LoVo (cell line): ENCODE measurements around the gene TMEM163.
"Not testable (repeated sequence)": the region's sequence is repeated elsewhere in the genome, so short reads cannot be mapped to it uniquely, and the experiment has no call there.

ENCODE experiments used
- DNase-seq: peaks from one replicate; pipeline ENCODE4 v3.0.0-alpha.2; 2016; ENCODE audit warnings: low spot score

Gene TMEM163

GRCh38 chr2:134619250-134619649 is 99.5 kb downstream of the TMEM163 start:
- no peak for DNase-seq

DNA sequence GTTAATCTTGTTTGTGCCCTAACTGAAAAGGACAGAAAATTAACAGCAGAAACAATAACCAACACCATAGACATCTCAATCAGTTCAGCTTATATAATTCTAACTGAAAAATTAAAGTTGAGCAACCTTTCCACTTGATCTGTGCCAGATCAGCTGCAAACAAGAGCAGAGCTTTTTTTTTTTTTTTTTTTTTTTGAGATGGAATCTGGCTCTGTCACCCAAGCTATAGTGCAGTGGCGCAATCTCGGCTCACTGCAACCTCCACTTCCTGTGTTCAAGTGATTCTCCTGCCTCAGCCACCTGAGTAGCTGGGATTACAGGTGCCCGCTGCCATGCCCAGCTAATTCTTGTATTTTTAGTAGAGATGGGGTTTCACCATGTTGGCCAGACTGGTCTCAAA is 103.3 kb downstream of the TMEM163 start:
- not testable (repeated sequence) for DNase-seq

- DNase-seq, result no peak
Measured at GRCh38 chr2:134611316-134611715, 107.5 kb downstream of the TMEM163 start.

DNA sequence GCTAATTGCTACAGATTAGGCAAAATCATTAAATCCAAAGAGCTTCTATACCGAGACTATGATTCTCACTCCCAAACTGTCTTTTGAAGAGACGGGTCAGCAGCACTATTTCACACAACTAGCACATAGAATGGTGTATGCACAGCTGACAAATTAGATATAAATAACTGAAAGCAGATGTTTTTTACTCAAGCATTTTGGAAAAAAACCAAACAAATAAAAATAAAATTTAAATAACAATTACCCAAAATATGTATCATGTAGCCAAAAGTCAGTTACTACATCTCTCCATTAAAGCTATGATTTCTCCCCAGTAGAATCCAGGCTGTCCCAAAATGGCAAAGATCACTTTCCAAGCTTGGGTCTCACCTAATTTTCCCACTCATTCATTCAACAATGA is 107.9 kb downstream of the TMEM163 start:
- no peak for DNase-seq

- no peak for DNase-seq
Measured at GRCh38 chr2:134609924-134610513, 108.8 kb downstream of the TMEM163 start.

- no peak for DNase-seq
Measured at GRCh38 chr2:134603966-134604365, 114.8 kb downstream of the TMEM163 start.

DNA sequence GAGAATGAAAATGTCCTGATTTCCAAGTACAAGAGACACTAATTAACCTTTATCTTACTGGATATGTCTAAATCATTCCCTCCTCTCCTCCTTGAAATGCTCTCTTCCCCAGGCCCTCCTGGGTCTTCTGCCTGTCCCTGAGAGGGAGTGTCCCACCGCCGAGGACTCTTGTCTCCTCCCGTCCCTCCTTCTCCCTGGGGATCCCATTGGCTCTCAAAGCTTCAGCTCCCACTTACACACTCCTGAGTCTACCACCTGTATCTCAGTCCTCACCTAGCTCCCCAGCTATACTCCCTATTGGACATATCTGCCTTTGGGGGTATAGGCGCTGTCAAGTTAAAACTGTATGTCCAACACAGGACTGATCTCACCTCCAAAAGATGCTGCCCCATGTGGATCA is 116.1 kb downstream of the TMEM163 start:
- no peak for DNase-seq

DNA sequence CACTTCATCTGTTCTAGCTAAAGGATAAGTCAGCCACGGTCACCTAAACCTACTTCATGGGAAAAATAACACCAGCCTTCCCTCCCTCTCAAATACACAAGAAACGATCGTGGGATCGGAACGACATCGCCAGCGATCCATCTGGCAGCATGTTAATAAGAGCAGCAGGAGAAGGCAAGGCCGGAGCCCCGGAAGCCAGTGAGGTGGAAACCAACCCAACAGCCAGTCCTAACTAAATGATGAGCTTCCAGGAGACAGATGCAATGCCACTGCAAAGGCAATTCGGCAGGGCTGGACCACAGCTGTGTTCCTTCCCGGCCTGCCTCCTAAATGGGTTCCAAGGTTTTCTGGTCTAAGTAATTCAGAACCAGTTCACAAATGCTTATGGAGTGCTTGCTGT is 117.5 kb downstream of the TMEM163 start:
- no peak for DNase-seq

DNA sequence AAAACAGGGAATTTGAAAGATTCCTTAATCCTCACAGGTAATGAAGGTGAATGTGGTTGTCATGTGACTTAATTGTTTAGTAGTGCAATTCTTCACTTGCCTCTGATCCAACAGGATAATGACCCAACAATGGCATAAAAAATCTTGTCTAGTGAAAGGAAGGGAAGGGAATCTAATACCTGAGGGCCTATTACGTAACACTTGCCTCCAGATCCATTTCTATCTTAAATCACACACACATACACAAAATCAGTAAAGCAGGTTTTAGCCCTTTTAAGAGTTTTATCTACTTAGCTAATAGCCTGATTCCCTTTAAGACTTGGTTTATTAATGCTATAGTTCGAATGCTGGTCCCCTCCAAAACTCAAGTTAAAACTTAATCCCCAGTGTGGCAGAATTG is 118.6 kb downstream of the TMEM163 start:
- no peak for DNase-seq

- DNase-seq, result no peak
Measured at GRCh38 chr2:134599236-134599635, 119.6 kb downstream of the TMEM163 start.

GRCh38 chr2:134594399-134594798 is 124.4 kb downstream of the TMEM163 start:
- DNase-seq, result no peak

- DNase-seq, result no peak
Measured at GRCh38 chr2:134593519-134593918, 125.3 kb downstream of the TMEM163 start.

- DNase-seq, result no peak
Measured at GRCh38 chr2:134592377-134592776, 126.4 kb downstream of the TMEM163 start.

DNA sequence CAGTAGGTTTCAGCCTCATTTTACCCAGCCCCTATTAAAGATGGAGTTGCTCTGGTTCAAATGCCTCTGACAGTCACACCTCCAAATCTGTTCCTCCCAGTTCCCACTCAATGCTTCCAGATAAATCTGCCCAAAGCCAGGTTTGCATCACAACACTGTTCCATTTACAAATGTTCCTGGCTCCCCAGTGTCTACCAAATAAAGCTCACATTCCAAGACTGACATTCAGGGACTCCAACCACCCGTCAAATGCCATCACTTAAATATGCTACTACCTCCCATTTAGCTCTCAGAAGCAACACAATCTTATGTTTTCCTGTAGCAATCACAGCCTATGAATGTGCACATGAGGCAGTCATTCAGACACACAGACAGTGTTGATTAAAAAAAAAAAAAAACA is 127.3 kb downstream of the TMEM163 start:
- DNase-seq, result no peak

- DNase-seq, result no peak
Measured at GRCh38 chr2:134590679-134591078, 128.1 kb downstream of the TMEM163 start.

- not testable (repeated sequence) for DNase-seq
Measured at GRCh38 chr2:134589171-134590083, 129.4 kb downstream of the TMEM163 start.

GRCh38 chr2:134588556-134588955 is 130.2 kb downstream of the TMEM163 start:
- no peak for DNase-seq

GRCh38 chr2:134586326-134586965 is 132.4 kb downstream of the TMEM163 start:
- no peak for DNase-seq

DNA sequence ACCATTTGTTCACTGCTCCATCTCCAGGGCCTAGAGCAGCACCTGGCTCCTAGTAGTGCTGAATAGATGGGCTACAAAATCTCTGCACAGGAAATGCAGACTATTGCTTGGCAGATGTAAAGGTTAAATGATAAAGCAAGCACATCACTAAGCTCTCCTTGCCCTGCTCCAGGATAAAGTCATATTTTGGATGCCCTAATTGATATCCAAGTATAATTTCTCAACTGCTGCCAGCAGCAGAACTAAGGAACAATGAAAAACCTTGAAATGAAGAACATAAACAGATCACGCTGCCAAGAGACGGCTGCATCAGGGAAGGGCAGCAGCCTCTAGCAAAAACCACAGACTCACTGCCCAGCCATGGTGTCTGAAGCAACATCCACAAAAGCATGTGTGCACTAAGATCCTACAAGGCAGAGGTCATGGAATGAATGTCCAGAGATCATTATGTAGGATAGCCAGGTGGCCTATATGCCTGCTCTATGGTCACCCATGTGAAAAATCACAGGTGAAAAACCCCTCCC is 134.7 kb downstream of the TMEM163 start:
- no peak for DNase-seq

DNA sequence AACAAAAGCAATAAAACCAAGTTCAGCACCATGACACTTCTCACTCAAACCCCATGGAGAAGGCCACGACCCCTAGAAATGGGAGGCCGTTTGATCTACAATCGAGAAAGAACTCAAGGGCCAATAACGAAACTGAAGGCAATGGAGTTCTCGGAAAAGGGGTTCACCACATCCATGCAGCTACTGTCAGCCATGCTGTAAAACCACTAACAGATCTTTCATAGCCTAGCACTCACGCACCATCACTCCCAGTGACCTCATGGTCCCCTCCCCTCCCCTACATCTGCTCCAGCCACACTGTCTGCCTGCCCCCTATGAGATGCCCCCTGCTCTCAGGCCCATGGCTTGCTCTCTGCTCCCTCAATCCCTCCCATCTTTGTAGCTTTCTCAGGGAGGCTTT is 135.3 kb downstream of the TMEM163 start:
- no peak for DNase-seq

DNA sequence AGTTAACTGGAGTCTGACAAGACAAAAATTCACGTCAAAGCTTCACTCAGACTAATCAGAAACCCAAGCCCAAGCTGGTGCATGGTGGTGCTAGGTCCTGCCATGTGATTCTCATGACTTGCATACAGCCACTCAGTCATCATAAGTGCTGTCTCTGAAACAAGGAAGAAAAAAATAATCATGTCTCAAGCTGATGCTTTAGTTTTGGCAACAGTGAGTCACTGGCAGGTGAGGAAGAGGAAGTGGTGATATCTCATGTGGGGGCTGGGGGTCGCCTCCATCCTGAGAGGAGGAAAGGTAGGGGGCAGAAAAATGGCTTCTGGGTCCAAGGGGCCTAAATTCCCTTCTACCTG is 136.3 kb downstream of the TMEM163 start:
- DNase-seq, result no peak

GRCh38 chr2:134581877-134582546 is 136.8 kb downstream of the TMEM163 start:
- no peak for DNase-seq
